AG04449 (cell line): ENCODE results near the gene RIN1.

Source experiments
- CTCF ChIA-PET: fragments of 350-600 bp; formaldehyde crosslinking; extraction: SDS; loops from one replicate; lab custom pipeline; 2021; ENCODE audit warnings: antibody characterized with exemption; lab: Yijun Ruan, JAX
- POLR2A ChIA-PET: fragments of 400-600, 350-600 bp; formaldehyde crosslinking; extraction: SDS; loops from one replicate; lab custom pipeline; 2020; ENCODE audit warnings: antibody characterized with exemption, inconsistent platforms; lab: Yijun Ruan, JAX
- DNase-seq: peaks from one replicate; pipeline ENCODE4 v3.0.0-alpha.2; 2010; ENCODE audit warnings: low read depth, low spot score
- H3K4me3 ChIP-seq: 2 replicates; pipeline ENCODE4 v1.5.1; 2011; ENCODE audit warnings: low read depth, mild to moderate bottlenecking, control low read depth, low read length
- TF ChIP-seq, protein P1 (sequence below): IDR thresholded peaks from one replicate; pipeline ENCODE4 v1.5.1; 2011; ENCODE audit warnings: mild to moderate bottlenecking, moderate library complexity, low read length, control low read depth, inconsistent platforms; ENCODE audit not compliant: insufficient read depth; ENCODE audit errors: missing control alignments

The RIN1 gene

DNA sequence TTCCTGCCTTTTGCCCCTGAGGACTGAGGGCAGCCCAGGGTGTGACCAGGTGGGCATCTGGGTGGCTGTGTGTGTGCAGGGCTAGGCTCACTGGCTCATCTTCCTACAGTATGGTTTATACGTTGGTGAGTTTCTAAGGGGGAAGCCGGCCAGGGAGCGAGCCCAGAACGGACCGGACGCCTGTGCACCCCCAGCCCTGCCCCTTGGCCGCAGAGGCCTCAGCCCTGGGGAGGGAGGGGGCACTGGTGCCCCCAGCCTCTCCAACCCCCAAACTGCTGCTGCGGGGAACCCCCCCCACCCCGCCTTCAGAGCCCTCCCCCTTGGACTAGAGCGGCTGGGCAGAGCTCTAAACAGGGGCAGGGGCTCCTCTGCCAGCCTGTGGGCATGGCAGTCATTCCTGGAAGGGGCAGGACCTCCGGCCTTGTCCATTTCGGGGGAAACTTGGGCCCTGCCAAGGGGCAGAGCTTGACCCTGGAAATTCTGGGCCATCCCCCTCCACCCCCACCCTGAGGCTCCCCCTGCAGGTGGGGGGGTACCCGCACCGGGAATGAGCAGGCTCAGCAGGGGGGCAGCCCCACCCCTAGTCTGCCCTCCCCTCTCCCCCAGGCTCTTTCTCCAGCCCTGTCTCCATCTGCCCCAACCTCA, 52.7 kb downstream of the RIN1 start:
- H3K4me3 ChIP-seq = no peak overlapping the region
- TF ChIP-seq, protein P1, sequence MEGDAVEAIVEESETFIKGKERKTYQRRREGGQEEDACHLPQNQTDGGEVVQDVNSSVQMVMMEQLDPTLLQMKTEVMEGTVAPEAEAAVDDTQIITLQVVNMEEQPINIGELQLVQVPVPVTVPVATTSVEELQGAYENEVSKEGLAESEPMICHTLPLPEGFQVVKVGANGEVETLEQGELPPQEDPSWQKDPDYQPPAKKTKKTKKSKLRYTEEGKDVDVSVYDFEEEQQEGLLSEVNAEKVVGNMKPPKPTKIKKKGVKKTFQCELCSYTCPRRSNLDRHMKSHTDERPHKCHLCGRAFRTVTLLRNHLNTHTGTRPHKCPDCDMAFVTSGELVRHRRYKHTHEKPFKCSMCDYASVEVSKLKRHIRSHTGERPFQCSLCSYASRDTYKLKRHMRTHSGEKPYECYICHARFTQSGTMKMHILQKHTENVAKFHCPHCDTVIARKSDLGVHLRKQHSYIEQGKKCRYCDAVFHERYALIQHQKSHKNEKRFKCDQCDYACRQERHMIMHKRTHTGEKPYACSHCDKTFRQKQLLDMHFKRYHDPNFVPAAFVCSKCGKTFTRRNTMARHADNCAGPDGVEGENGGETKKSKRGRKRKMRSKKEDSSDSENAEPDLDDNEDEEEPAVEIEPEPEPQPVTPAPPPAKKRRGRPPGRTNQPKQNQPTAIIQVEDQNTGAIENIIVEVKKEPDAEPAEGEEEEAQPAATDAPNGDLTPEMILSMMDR = peak; percentile 17
- DNase-seq = no peak
- ChIA-PET POLR2A (interaction anchor here (1.3 kb wide), 1 partner anchor 44 kb away, joined by 4 read pairs; no protein-coding TSS in a partner anchor), CTCF (interaction anchor here (0.9 to 10.6 kb wide), 16 partner anchors 14 to 216 kb away, joined by 3 to 144 read pairs (median 6); partner anchors contain the start of genes BRMS1, CD248 and RAB1B)

DNA sequence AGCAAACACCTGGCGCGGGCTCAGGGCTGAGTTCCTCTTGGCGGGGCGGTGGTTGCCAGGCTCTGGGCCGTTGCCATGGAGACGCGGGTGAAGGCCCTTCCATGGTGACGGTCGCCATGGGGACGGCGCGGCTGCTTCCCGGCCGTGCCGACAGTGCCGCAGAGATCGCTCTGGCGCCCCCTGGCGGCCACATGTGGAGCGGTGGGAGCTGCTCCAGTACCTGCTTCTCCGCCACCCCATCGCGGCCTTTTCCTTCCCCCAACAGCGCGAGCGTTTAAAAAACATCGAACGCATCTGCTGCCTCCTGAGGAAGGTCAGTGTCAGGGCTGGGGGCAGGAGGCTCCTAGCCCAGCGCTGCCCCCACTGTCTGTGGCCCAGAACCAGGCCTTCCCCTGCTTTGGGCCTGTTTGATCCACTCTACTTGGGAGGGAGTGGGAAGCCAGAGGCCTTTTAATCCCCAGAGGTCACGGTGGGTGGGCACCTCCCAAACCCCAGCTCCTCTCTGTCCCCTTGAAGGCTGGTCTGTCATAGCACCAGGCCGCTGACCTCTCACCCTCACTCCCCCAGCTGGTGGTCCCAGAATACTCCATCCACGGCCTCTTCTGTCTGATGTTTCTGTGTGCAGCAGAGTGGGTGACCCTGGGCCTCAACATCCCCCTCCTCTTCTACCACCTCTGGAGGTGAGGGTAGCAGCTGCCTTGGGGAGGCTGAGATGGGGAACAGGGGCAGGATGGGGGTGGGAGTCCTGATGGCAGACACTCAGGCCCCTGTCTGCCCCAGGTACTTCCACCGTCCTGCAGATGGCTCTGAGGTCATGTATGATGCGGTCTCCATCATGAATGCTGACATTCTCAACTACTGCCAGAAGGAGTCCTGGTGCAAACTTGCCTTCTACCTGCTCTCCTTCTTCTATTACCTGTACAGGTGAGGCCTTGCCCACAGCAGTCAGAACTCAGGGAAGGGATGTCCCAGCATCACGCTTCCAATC, 53.5 kb downstream of the RIN1 start:
- peak; percentile 42 for DNase-seq
- TF ChIP-seq, protein P1 = peak; percentile 98
- POLR2A ChIA-PET = interaction anchor here (0.6 to 1.5 kb wide), 4 partner anchors 30 to 593 kb away, joined by 3 to 6 read pairs (median 3); partner anchors contain the start of gene RIN1
- H3K4me3 ChIP-seq = no peak overlapping the region
- CTCF ChIA-PET = interaction anchor here (0.6 to 10.6 kb wide), 29 partner anchors 11 to 571 kb away, joined by 3 to 144 read pairs (median 5); partner anchors contain the start of genes BRMS1, CD248, RAB1B and SLC29A2
